ENCODE results near the gene MRPL20.

The MRPL20 gene

GRCh38 chr1:1364266-1364665 is 42.8 kb downstream of the MRPL20 start:
- DNase-seq (ENCODE audit: low read depth in 2 of 2), result no peak

- DNase-seq (ENCODE audit: low read depth in 2 of 2), result no peak
Measured at GRCh38 chr1:1361982-1362423, 45.1 kb downstream of the MRPL20 start.

GRCh38 chr1:1361233-1361981 is 45.7 kb downstream of the MRPL20 start:
- DNase-seq (ENCODE audit: low read depth in 2 of 2), result no peak

- DNase-seq (ENCODE audit: low read depth in 2 of 2), result no peak
Measured at GRCh38 chr1:1360506-1361169, 46.5 kb downstream of the MRPL20 start.

- DNase-seq (ENCODE audit: low read depth in 2 of 2), result no peak
Measured at GRCh38 chr1:1359664-1360468, 47.2 kb downstream of the MRPL20 start.

- no peak for DNase-seq (ENCODE audit: low read depth in 2 of 2)
Measured at GRCh38 chr1:1359308-1359663, 47.8 kb downstream of the MRPL20 start.

- DNase-seq (ENCODE audit: low read depth in 2 of 2), result no peak
Measured at GRCh38 chr1:1358433-1359271, 48.4 kb downstream of the MRPL20 start, which contains the start of gene MXRA8. Gene MXRA8, minus strand, starts transcription at chr1:1358555. Its CDS starts 51 bp downstream, at chr1:1358504.

- no peak for DNase-seq (ENCODE audit: low read depth in 2 of 2)
Measured at GRCh38 chr1:1357871-1358432, 49.1 kb downstream of the MRPL20 start.

GRCh38 chr1:1356796-1357401 is 50.2 kb downstream of the MRPL20 start:
- no peak for DNase-seq (ENCODE audit: low read depth in 2 of 2)

- no peak for DNase-seq (ENCODE audit: low read depth in 2 of 2)
Measured at GRCh38 chr1:1356166-1356795, 50.8 kb downstream of the MRPL20 start.

- no peak for DNase-seq (ENCODE audit: low read depth in 2 of 2)
Measured at GRCh38 chr1:1355416-1355815, 51.7 kb downstream of the MRPL20 start.

GRCh38 chr1:1354271-1355247 is 52.5 kb downstream of the MRPL20 start:
- DNase-seq (ENCODE audit: low read depth in 2 of 2), result no peak

GRCh38 chr1:1353389-1354151 is 53.5 kb downstream of the MRPL20 start:
- no peak for DNase-seq (ENCODE audit: low read depth in 2 of 2)

GRCh38 chr1:1352786-1353388 is 54.2 kb downstream of the MRPL20 start:
- DNase-seq (ENCODE audit: low read depth in 2 of 2), result no peak

All from stimulated activated CD8-positive, alpha-beta memory T cell treated with anti-CD3 and anti-CD28 coated beads, Interleukin-7, amount 100 ng/mL, for 4 hours (primary cell).